HG02623 (cell line): Measurements from ENCODE around the gene FTSJ1.

Source experiments
- ATAC-seq: cut with Tn5 transposase; IDR thresholded peaks from one replicate; pipeline ENCODE4 v1.9.1; 2021; ENCODE audit warnings: moderate library complexity; ENCODE audit not compliant: unreplicated experiment

FTSJ1 gene

DNA sequence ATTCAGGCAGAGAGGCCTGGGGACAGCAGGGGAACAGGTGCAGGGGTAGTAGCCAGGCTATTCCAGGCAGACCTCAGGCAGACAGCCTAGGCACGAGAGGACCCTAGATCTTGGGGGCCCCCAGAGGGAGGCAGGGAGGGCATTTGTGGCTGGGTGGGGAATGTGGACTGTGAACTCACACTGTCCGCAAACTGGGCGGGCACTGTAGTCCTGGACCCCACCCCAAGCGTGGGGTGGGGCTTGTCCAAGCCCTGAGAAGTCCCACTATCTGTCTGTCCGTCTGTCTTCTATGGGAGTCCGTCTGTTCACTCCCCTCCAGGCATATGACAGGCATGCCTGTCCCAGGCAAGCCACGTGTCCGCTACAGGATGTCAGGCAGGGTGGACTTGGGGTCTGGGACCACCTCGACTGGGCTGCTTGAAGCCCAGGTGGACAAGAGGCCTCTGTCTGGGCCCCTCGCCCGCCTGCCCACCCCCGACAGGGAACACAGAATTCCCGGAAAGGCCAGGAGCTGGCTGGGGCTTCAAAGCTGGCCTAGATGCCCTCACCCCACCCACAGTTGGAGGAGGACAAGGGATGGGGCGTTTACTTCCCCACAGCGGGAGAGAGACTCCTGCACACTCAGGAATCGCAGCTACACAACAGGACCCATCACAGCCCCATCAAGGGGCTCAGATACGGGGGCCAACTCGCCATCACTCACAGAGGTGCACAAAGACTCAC lies 5.7 kb upstream of the FTSJ1 start, which contains the start of gene SLC38A5:
SLC38A5 (minus strand) TSS at position 151 of the 723 bp plus-strand sequence. CDS start 2,336 bp downstream, outside the sequence.
- no peak for ATAC-seq

DNA sequence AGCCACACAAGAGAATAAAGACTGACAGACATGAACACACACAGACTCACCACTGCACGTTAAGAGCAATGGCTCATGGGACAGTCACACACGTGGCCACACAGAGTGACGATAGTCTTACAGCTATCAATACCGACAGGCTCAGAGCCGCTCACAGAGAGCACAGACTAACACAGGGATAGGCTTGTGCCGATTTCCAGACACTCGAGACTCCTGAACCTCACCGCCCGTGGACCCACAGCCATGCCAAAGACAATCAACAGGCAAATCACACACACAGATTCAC lies 5.2 kb upstream of the FTSJ1 start:
- no peak for ATAC-seq

DNA sequence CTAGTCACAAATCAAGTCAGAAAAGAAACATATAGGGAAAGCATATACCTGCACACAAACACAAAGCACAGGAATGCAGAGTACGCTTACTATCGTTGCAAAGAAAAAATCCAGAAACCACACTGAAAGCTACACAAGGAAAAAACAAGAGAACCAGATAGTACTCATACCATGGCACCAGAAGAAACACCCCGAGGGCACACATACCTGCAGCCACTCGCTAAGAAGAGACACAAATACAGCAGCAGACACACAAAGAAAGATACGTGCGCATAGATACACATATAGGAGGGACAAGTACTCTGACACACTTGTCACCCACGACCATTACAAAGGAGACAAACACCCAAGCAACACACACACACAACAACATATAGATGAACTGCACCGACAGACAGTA lies 4.5 kb upstream of the FTSJ1 start:
- ATAC-seq = no peak

DNA sequence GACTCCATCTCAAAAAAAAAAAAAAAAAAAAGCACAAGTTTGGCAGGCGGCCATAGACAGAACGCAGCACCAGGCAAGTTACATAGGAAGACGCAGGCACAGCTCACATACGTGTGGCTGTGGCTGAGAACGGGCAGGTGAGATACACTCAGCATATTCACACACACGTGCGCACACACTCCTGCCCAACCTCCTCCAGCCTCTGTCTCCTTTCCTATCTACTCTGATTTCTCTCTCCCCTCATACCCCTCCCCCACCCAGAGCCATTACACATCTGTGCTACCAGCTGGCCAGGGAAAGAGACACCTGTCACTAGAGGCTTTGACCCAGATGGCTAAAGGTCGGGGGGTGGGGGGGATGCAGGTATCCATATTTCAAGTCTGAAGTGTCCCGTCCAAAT lies 3.8 kb upstream of the FTSJ1 start:
- no peak for ATAC-seq

DNA sequence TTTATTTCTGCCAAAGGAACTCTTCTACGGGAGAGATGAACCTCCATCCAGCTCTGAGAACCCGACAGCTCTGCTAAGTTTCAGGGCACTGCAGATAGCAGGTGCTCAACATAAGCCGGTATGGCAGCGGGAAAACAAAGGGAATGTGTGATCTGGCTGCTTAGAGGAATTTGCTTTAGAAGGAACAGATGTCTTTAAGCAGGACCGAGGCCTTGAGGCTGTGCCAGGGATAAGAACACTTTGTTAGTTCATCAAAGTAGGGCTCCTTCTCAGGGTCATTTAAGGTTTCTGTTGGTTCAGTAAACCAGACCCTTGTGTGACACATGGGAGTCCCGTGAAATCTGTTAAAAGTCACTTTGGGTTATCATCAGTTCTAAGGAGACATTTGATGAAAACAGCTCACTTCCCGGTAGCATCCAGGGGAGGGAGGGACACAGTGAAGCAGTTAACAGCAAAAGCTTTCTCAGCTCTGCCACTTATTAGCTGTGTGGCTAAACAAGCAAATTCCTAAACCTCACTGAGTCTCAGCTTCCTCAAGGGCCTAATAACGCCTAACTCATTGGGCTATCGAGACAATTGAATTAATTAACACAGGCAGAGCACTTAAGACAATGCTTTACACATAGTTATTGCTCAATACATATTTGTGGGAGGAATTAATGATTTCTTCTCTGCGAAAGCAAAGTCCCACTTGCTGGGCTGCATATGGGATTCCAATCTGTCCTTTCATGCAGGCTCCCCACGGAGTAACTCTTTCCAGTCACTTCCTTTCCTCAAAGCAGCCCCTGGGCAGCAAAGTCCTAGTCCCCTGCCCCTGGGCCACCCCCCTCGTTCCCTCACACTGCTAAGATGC lies 2.9 kb upstream of the FTSJ1 start:
- no peak for ATAC-seq

DNA sequence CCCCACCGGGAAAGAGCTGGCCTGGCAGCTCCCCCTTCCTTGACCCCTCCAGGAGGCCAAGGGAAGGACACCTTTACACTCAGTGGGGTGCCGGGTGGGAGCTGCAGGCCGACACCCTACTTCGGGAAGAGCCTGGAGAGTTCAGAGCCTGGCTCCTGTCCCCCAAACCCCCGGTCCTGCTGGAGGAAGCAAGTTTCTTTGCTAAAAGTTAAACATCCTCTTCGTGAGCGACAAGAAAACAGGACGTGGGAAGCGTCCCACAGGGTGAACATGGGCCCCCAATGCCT lies 2.4 kb upstream of the FTSJ1 start:
- no peak for ATAC-seq

DNA sequence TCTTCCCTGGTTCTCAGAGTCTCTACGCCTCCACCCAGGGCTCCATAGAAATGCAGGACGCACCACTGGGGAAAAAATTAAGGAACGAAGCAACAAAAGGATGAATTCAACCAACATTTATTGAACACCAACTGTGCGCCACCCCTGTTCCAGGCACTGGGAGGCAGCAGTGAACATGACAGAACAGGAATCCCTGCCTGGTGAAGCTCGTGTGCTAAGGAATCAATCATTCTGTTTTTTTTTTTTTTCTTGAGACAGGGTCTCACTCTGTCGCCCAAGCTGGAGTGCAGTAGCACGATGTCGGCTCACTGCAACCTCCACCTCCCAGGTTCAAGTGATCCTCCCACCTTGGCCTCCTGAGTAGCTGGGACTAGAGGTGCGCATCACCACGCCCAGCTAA lies 1.9 kb upstream of the FTSJ1 start:
- no peak for ATAC-seq

DNA sequence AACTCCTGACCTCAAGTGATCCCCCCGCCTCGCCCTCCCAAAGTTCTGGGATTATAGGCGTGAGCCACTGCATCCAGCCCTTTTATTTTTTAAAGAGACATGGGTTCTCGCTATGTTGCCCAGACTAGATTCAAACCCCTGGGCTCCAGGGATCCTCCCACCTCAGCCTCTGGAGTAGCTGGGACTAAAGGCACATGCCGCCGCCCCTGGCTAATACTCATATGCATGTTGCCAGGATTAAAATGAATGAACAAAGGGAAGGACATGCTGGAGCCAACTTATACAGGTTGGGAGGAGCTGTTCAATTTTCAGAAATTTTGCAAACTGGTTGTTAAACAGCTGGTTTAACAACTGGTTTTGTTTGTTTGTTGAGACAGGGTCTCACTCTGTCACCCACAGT lies 1.4 kb upstream of the FTSJ1 start:
- ATAC-seq = no peak

DNA sequence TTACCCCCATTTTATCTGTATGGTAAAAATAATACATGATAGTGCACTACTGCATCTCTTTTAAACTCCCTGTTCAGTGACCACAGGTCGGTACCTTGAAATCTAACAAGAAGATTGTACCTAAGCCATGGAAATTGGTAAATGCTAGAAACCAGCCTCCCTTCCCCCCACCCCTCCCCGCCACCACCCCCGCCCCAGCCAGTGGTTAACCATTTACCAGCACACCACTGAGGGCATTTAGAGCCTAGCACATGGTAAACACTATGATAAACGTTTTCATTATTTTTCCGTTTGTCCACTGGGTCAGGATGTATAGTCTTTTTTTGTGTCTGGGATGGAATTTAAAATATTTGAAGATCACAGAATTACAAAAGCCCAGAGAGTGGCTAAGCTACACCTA lies 703 bp upstream of the FTSJ1 start:
- no peak for ATAC-seq

DNA sequence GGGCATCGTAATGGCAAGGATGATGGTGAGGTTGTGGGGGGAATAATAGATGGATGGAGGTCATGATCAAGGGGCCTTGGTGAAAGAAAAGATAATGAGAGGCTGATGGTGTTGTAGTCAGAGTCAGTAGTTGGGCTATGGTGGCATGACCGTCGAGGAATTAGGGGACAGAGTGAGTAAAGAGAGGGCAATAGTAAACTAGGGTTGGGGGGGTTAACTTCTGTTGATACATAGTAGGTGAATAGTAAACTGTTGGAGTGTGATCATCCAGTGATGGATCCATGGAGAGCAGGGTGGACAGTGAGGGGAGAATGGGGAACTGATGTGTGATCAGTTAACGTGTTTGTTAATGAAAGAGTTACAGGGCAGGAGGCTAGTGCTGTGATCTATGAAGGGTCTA lies 920 bp downstream of the FTSJ1 start:
- ATAC-seq = no peak

DNA sequence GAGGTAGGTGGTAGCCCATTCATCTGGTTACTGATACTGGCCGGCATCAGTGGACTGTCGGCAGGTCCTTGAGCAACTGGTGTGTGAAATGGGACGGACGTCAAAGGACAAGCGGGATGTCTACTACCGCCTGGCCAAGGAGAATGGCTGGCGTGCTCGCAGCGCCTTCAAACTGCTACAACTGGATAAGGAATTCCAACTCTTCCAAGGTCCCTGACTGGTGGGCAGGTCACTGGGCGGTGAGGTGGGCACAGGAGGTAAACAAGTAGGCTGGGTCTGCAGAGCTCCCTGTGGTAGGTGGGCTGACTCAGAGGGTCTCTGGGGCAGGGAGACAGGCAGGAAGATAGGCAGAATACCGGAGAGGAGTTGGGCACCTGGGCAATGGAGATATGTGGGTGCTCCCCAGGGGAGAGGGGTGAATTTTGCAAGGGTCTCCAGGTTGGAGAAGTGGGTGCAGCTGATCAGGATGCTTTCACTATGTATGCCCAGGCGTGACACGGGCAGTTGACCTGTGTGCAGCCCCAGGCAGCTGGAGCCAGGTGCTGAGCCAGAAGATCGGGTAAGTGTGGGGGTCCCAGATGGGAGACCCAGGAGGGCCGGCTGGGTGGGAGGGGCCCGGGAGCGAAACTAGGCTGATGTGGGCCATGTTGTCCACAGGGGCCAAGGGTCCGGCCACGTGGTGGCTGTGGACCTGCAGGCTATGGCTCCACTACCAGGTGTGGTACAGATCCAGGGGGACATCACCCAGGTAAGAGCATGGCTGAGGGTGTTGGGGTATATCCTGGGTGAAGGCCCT lies 2.2 kb downstream of the FTSJ1 start:
- ATAC-seq = no peak

DNA sequence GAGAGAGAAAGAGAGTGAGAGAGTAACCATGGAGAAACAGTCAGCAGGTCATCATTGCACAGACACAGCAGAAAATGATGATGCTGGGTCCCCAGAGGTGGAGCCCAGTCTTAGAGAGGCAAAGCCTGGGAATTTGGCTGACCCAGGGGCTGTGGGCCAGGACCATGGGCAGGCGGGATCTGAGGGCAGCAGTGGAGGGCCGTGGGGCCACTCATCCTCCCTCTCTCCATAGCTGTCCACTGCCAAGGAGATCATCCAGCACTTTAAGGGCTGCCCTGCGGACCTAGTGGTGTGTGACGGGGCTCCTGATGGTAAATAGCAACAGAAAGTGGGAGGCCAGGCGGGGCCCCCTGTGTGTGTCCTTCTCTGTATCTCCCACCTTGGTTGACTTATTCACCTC lies 2.8 kb downstream of the FTSJ1 start:
- ATAC-seq = no peak

DNA sequence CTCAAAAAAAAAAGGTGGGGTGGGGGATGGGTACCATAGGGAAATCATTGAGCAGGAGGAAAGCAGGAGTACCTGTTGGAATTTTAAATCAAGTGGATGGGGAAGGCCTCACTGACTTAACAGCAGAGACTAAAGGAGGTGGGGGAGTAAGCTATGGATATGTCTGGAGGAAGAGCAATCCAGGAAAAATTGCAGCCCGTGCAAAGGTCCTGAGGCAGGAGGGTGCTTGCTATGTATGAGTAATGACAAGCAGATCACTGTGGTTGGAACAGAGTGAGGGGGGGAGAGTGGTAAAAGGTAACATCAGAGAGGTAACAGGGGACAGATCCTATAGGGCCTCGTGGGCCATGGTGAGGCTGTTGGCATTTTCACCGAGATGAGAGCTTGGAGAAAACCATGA lies 4.1 kb downstream of the FTSJ1 start:
- no peak for ATAC-seq

DNA sequence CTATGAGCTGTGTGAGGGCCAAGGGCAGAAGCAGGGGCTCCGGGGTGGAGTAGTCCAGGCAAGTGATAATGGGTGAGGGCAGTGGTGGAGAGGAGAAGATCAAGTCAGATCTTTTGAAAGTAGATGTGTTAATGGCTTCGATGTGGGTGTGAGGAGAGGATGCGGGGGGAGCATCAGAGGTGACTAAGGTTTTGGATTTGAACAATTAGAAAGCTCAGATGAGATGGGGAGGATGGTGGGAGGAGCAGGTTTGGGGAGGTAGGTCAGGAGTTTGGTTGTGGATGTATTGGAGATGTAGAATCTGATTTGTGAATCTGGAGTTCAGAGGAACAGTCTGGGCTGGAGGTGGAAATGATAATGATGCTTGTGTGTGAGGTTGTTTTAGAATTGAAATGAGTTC lies 4.6 kb downstream of the FTSJ1 start:
- no peak for ATAC-seq

DNA sequence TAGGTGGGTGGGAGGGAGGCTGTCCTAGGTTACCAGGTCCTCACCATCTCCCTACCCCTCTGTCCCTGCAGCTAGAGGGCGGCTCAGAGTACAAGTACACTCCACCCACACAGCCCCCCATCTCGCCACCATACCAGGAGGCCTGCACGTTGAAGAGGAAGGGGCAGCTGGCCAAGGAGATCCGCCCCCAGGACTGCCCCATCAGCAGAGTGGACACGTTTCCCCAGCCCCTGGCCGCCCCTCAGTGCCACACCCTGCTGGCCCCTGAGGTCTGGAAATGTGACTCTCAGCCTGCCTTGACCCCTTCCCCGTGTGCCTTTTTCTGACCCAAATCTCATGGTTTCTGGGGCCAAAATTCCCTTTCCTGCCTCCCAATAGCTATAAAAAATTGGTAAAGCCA lies 6.5 kb downstream of the FTSJ1 start:
- ATAC-seq = no peak

DNA sequence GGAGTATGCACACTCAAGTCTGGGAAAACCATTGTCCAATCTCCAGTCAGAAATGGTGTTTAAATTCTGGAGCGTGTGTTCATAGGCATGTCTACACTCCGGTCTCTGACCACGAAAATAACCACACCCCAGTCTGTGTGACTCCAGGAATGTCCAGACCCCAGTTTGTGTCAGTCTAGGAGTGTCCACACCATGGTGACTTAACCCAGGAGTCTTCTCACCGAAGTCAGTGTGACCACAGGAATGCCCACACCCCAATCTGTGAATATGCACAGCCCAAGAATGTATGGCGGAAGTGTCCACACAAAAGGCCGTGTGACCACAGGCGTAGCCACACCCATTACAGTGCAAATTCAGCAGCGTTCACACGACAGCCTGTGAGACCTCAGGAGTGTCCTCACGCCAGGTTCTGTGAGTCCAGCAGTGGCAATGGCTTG lies 11.4 kb downstream of the FTSJ1 start:
- ATAC-seq = no peak

DNA sequence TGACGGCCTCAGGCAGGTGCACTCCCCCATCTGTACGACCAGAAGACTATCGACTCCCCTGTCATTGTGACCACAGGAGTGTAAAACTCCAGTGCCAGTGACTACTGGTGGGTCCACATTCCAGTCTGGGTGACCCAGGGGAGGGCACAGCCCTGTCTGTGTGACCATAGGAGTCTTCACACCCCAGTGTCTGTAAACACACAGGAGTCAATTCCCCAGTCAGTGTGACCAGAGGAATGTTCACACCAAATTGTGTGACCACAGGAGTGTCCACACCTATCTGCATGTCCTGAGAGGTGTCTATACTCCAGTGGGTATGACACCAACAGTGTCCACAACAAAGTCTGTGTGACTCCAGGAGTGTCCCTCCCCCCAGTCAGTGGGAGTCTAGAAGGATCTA lies 12.0 kb downstream of the FTSJ1 start:
- ATAC-seq = no peak

DNA sequence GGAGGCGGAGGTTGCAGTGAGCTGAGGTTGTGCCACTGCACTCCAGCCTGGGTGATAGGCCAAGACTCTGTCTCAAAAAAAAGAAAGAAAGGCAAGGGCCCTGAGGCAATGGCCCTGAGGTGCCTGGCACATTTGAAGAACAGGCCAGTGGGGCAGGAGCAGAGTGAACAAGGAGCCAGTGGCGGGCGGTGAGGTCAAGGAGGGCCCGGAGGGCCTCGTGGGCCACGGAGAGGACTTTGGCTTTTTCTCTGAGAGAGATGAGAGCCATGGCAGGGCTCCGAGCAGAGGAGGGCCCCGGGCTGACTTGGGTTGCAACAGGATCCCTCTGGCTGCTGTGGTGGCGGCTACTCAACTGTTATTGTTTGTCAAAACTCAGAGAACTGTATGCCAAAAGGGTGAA lies 13.3 kb downstream of the FTSJ1 start:
- no peak for ATAC-seq

DNA sequence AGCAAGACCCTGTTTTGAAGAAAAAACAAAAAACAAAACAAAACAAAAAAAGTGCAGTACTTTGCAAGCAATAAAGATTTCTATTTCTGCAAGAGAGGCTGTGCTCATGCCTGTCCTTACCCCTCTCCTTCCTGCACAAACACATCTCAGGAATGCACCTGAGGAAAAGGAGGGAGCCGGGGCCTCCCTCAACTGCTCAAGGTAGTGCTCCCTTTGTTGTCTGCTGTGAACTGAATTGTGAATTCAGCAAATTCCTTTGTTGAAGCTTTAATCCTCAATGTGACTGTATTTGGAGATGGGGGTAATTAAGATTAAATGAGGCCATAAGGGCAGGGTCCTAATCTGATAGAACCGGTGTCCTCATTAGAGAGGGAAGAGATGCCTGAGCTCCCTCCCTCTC lies 13.9 kb downstream of the FTSJ1 start:
- ATAC-seq = no peak

DNA sequence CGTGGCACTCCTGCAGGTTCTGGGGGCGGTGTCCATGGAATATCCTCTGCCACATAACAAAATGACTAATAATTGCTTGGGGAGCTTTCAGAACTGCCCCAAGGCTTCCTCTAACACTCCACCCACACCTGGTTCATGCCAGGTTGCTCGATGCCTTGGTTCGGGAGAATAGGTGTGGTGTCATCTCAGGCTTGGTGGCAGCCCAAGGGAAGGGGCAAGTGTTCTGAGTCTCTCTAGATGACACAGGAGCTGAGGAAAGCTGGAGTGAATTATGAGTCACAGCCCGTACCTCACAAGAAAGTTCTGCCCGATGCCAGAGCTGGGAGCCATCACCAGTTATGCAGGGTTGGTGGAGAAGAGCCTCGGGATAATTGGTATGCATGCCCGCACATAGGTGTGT lies 14.7 kb downstream of the FTSJ1 start:
- no peak for ATAC-seq

DNA sequence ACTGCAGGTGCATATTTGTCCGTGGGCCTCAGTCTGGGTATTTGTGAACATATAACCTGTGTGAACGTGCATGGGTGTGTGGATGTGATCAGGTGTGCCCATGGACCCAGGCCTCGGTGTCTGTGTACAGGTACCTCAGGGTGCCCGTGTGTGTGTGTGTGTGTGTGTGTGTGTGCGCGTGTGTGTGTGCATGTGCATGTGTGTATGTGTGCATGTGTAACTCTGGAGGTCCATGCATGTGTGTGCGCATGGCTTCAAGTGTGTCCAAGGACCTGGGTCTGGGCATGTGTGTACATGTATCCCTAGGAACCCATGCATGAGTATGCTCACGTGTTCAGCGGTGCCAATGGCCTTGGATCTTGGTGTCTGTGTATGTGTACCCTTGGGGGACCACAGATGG lies 15.8 kb downstream of the FTSJ1 start:
- ATAC-seq = no peak

DNA sequence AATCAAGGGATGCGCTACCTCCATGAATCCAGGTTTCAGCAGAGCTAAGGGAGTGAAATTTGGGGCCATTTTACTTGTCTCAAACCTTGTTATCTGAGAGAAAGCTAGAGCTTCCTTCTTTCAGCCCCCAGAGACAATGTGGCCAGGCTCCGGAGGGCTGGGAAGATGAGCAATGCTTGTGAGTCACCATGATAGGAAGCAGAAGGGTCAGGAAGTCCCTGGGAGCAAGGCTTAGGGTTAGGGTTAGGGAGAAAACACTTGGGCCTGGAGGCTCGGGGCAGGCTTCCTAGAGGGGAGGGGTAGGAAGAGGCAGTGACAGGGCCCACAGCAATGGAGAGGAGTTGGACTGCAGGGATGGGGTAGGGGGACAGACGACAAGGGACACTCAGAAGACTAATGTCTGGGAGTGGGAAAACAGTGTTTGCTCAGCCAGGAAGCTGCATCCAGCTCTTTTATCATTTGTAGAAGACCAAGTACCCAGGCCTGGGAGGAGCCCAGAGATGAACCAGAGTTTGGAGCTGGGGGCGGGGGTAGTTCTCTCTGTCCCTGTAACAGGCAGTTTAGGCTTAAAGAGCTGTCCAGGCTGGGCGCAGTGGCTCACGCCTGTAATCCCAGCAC lies 16.4 kb downstream of the FTSJ1 start:
- ATAC-seq = no peak
